HepG2 (cell line): ENCODE results near the gene OR2M3. TPM values are rescaled to one million over a fixed set of nuclear protein-coding genes. Genes with fewer than 3 reads are reported as not detected.

ENCODE experiments used
- ATAC-seq: fragments of 200-7000 bp; cut with Tn5 transposase; 3 replicates; pipeline ENCODE4 v1.9.1; 2020; ENCODE audit warnings: mild to moderate bottlenecking, moderate library complexity
- BruUV-seq: library from RNA; stranded (reverse); fragments of 400-500 nt; replicated peaks from 2 replicates; lab custom pipeline; 2021; lab: Mats Ljungman, UMichigan
- CTCF ChIA-PET: fragments of 300-600 bp; formaldehyde crosslinking; extraction: SDS; loops from one replicate; lab custom pipeline; 2021; ENCODE audit warnings: low total read pairs, inconsistent platforms, low intra/inter-chr PET ratio; lab: Yijun Ruan, JAX
- POLR2A ChIA-PET: fragments of 350-600 bp; sonication (Branson Sonifier 250); formaldehyde crosslinking; loops from one replicate; lab custom pipeline; 2020; ENCODE audit warnings: antibody characterized with exemption, inconsistent platforms; lab: Yijun Ruan, JAX
- DNase-seq: peaks from one replicate; pipeline ENCODE4 v3.0.0-alpha.2; 2015; ENCODE audit warnings: low spot score
- FAIRE-seq: peaks from 3 replicates; lab custom pipeline; 2011; peaks lifted over from hg19 to GRCh38; lab: Jason Lieb, UNC
- H2AFZ ChIP-seq: one replicate; pipeline ENCODE4 v1.6.1; 2011; ENCODE audit warnings: low read length, inconsistent platforms
- H3K27ac ChIP-seq: fragments of 300-600 bp; 3 replicates; pipeline ENCODE4 v1.8.0; 2011; ENCODE audit warnings: mixed run types, mild to moderate bottlenecking, mixed read lengths, low read length, inconsistent platforms; ENCODE audit not compliant: insufficient read depth; ENCODE audit errors: extremely low read length
- H3K27me3 ChIP-seq, 2 experiments: fragments of 200-600 bp in 1 of 2; 2 replicates in 1 of 2; 3 replicates in 1 of 2; pipeline versions ENCODE4 v1.6.0 to v1.8.0; 2011; ENCODE audit warnings: low read length in 2 of 2, mild to moderate bottlenecking in 2 of 2, moderate library complexity in 2 of 2, inconsistent platforms in 1 of 2; ENCODE audit not compliant: insufficient read depth in 2 of 2, control insufficient read depth in 1 of 2
- H3K36me3 ChIP-seq, 2 experiments: fragments of 200-600 bp in 1 of 2; replicated peaks in 1 of 2; 2 replicates in 1 of 2; 3 replicates in 1 of 2; pipeline versions ENCODE4 v1.5.1 to v1.8.0; 2011; ENCODE audit warnings: low read length in 2 of 2, inconsistent platforms in 1 of 2; ENCODE audit not compliant: insufficient read depth in 2 of 2, control insufficient read depth in 1 of 2
- H3K4me1 ChIP-seq: 2 replicates; pipeline ENCODE4 v1.5.1; 2012; ENCODE audit warnings: low read length, inconsistent platforms; ENCODE audit not compliant: insufficient read depth
- H3K4me2 ChIP-seq: 2 replicates; pipeline ENCODE4 v1.6.0; 2011; ENCODE audit warnings: low read depth, low read length, inconsistent platforms
- H3K4me3 ChIP-seq, 3 experiments: fragments of 200-600 bp in 1 of 3; sonication (generic), shearing (Covaris generic) in 1 of 3; replicated peaks in 1 of 3; 2 replicates each; pipeline ENCODE4 v1.5.1; 2011 to 2016; ENCODE audit warnings: low read length in 3 of 3, inconsistent platforms in 2 of 3, low read depth in 2 of 3, mild to moderate bottlenecking in 2 of 3, control low read depth in 1 of 3, mixed read lengths in 1 of 3; ENCODE audit not compliant: insufficient read depth in 1 of 3
- H3K79me2 ChIP-seq: one replicate; pipeline ENCODE4 v1.6.1; 2011; ENCODE audit warnings: low read length, inconsistent platforms; ENCODE audit not compliant: insufficient read depth
- H3K9ac ChIP-seq: 2 replicates; pipeline ENCODE4 v1.6.0; 2011; ENCODE audit warnings: mild to moderate bottlenecking, low read depth, low read length, inconsistent platforms; ENCODE audit not compliant: insufficient read depth
- H3K9me3 ChIP-seq: 2 replicates; pipeline ENCODE4 v1.5.1; 2012; ENCODE audit warnings: mild to moderate bottlenecking, low read length
- H4K20me1 ChIP-seq: 2 replicates; pipeline ENCODE4 v1.6.0; 2011; ENCODE audit warnings: inconsistent platforms, mild to moderate bottlenecking, low read length, moderate library complexity; ENCODE audit not compliant: insufficient read depth
- ATF3 ChIP-seq: sonication (generic); formaldehyde crosslinking; IDR thresholded peaks from 2 replicates; pipeline ENCODE4 v1.4.0; 2020; ENCODE audit warnings: missing genetic modification reagents
- ATF7-NPFF ChIP-seq: sonication (generic); formaldehyde crosslinking; IDR thresholded peaks from 2 replicates; pipeline ENCODE4 v1.8.1; 2023; ENCODE audit warnings: mild to moderate bottlenecking, low read depth, missing genetic modification reagents, moderate library complexity
- GPN1 ChIP-seq: sonication (generic); formaldehyde crosslinking; IDR thresholded peaks from 2 replicates; pipeline ENCODE4 v1.5.1; 2020; ENCODE audit warnings: missing genetic modification reagents, borderline replicate concordance
- MAFK ChIP-seq, 2 experiments: IDR thresholded peaks in 1 of 2; conservative IDR thresholded peaks in 1 of 2; 2 replicates each; pipeline ENCODE4 v1.6.1; 2011; ENCODE audit warnings: improper control_type of control experiment in 2 of 2, low read length in 2 of 2
- MXD1 ChIP-seq: sonication (generic); formaldehyde crosslinking; IDR thresholded peaks from 2 replicates; pipeline ENCODE4 v1.4.0; 2020; ENCODE audit warnings: mild to moderate bottlenecking, missing genetic modification reagents
- NFE2L2 ChIP-seq: fragments of 150-350 bp; IDR thresholded peaks from 2 replicates; pipeline ENCODE4 v1.6.1; 2014; ENCODE audit warnings: low read length
- NR0B2 ChIP-seq: sonication (generic); formaldehyde crosslinking; IDR thresholded peaks from 2 replicates; pipeline ENCODE4 v1.4.0; 2020; ENCODE audit warnings: mild to moderate bottlenecking, missing genetic modification reagents
- PHF5A ChIP-seq: IDR thresholded peaks from one replicate; pipeline ENCODE4 v1.6.1; 2018; ENCODE audit warnings: low read depth, missing genetic modification reagents; ENCODE audit not compliant: unreplicated experiment
- SRY ChIP-seq: sonication (generic); formaldehyde crosslinking; IDR thresholded peaks from 2 replicates; pipeline ENCODE4 v1.8.0; 2022; ENCODE audit warnings: mild to moderate bottlenecking, missing genetic modification reagents
- TARDBP ChIP-seq: sonication (generic); formaldehyde crosslinking; IDR thresholded peaks from 2 replicates; pipeline ENCODE4 v1.8.0; 2022; ENCODE audit warnings: mild to moderate bottlenecking, missing genetic modification reagents
- THAP11 ChIP-seq: IDR thresholded peaks from 2 replicates; pipeline ENCODE4 v1.6.1; 2016; ENCODE audit warnings: missing biosample characterization, missing genetic modification reagents
- TP53 ChIP-seq: sonication (generic); formaldehyde crosslinking; conservative IDR thresholded peaks from 2 replicates; pipeline ENCODE4 v1.4.0; 2020; ENCODE audit warnings: missing genetic modification reagents
- ZNF17 ChIP-seq: sonication (generic); formaldehyde crosslinking; IDR thresholded peaks from 2 replicates; pipeline ENCODE4 v1.5.0; 2020; ENCODE audit warnings: mild to moderate bottlenecking, missing genetic modification reagents
- ZNF414 ChIP-seq: sonication (generic); formaldehyde crosslinking; IDR thresholded peaks from 2 replicates; pipeline ENCODE4 v1.5.0; 2020; ENCODE audit warnings: missing genetic modification reagents
- ZNF549 ChIP-seq: sonication (generic); formaldehyde crosslinking; IDR thresholded peaks from 2 replicates; pipeline ENCODE4 v1.5.0; 2020; ENCODE audit warnings: missing genetic modification reagents
- ZNF609 ChIP-seq: sonication (generic); formaldehyde crosslinking; IDR thresholded peaks from 2 replicates; pipeline ENCODE4 v1.4.0; 2020; ENCODE audit warnings: mild to moderate bottlenecking, missing genetic modification reagents, borderline replicate concordance
- WGBS: methylation state at CpG from one replicate; pipeline ENCODE4 v1.1.6; 2017; ENCODE audit warnings: low lambda C conversion rate; 5-methylcytosine and 5-hydroxymethylcytosine counted together
- in situ Hi-C: cut with HindIII; loops from 2 replicates; pipeline ENCODE4 v1.10.0; 2017; ENCODE audit warnings: low pct_unique_long_range_greater_than_20kb; ENCODE audit not compliant: extremely low pct_ligation_motif_present
- intact Hi-C: fragments of 100-400 bp; cut with micrococcal nuclease; formaldehyde crosslinking; loops from one replicate; pipeline ENCODE4 v1.10.0; 2022; ENCODE audit not compliant: unreplicated experiment
- polyA plus RNA-seq, 8 experiments: library from polyadenylated mRNA; depleted of rRNA in 3 of 8; stranded (reverse) in 7 of 8; unstranded in 1 of 8; fragments of >200 nt; fragmentation: Illumina TruSeq in 4 of 8; extraction: Trizol in 4 of 8; gene quantifications; 2 replicates each; pipeline versions ENCODE4 v1.2.1 to v1.2.3, GENCODE V29; 2011 to 2016; ENCODE audit warnings: low read depth in 4 of 8, missing spikeins in 1 of 8, mixed read lengths in 1 of 8; ENCODE audit not compliant: insufficient read depth in 1 of 8
- total RNA-seq, 5 experiments: library from RNA; depleted of rRNA; stranded (reverse); fragments of >200 nt; fragmentation: Illumina TruSeq; extraction: Trizol; gene quantifications; 2 replicates each; pipeline ENCODE4 v1.2.3, GENCODE V29; 2016; ENCODE audit warnings: low read depth in 1 of 5

The OR2M3 gene
- total and polyA plus RNA-seq, 2 of the 13 experiments (the other 11 are each of a cell fraction or from before 2014, with no cell fraction given) = not detected

GRCh38 chr1:248187363-248187762 is 9.7 kb upstream of the OR2M3 start:
- H4K20me1 ChIP-seq = no peaks in the 10 kb centered on the region

More at GRCh38 chr1:248187363-248187762, 9.7 kb upstream of the OR2M3 start:
- no peaks in the 10 kb centered on the region for H3K36me3 ChIP-seq
- ATAC-seq = no peak
- H3K79me2 ChIP-seq = no peaks in the 10 kb centered on the region
- H3K4me1 ChIP-seq = no peaks in the 10 kb centered on the region
- BruUV-seq = no TSS peak
- no peak overlapping the region for H3K4me2 ChIP-seq
- TF ChIP-seq GPN1 (CRISPR knock-in tag) (no peak), ATF3 (CRISPR knock-in tag) (no peak), ZNF609 (CRISPR knock-in tag) (no peak), NR0B2 (CRISPR knock-in tag) (no peak), PHF5A (CRISPR knock-in tag) (no peak), ZNF414 (CRISPR knock-in tag) (no peak), SRY (CRISPR knock-in tag) (no peak), ZNF17 (CRISPR knock-in tag) (no peak), TP53 (CRISPR knock-in tag) (no peak), ZNF549 (CRISPR knock-in tag) (no peak), TARDBP (no peak), MXD1 (CRISPR knock-in tag) (no peak), THAP11 (CRISPR knock-in tag) (no peak), MAFK (conservative IDR thresholded peaks at IDR 0.05 in 1 of 2, IDR thresholded peaks at IDR 0.05 in 1 of 2; ENCODE audit: low read length in 2 of 2) (peak; percentile 32 to 40; a peak in 2 of 4 replicates), ATF7-NPFF (CRISPR knock-in tag) (no peak), NFE2L2 (peak; percentile 66)
- POLR2A ChIA-PET = no interaction called here
- CTCF ChIA-PET = no interaction called here
- DNase-seq = no peak
- FAIRE-seq = no peak
- H3K4me3 ChIP-seq = no peak overlapping the region
- no peak overlapping the region for H3K27ac ChIP-seq
- H3K9ac ChIP-seq = no peak overlapping the region
- in situ Hi-C loops (no loop called here), intact Hi-C loops (no loop called here)
- WGBS = 0% methylated on average over 2 of the region's 3 CpGs
- H3K27me3 ChIP-seq = no peaks in the 10 kb centered on the region
- H2AFZ ChIP-seq = no peak overlapping the region
- H3K9me3 ChIP-seq = peaks cover 90% of the 10 kb centered on the region
